HEK293T (cell line): ENCODE data around the gene ZNF354C.

Experiments used
- CTCF ChIA-PET: fragments of 350-600 bp; formaldehyde crosslinking; extraction: SDS; loops from one replicate; lab custom pipeline; 2021; ENCODE audit warnings: antibody characterized with exemption, inconsistent platforms; lab: Yijun Ruan, JAX
- POLR2A ChIA-PET: fragments of 350-600 bp; formaldehyde crosslinking; extraction: SDS; loops from one replicate; lab custom pipeline; 2020; ENCODE audit warnings: antibody characterized with exemption, inconsistent platforms; lab: Yijun Ruan, JAX
- DNase-seq: peaks from one replicate; pipeline ENCODE4 v3.0.0; 2012; ENCODE audit warnings: mixed read lengths; ENCODE audit errors: extremely low spot score
- ARNT ChIP-seq: fragments of 450-650 bp; IDR thresholded peaks from 2 replicates; pipeline ENCODE4 v1.6.1; 2017; ENCODE audit warnings: mild to moderate bottlenecking
- BHLHE40 ChIP-seq: fragments of 450-650 bp; IDR thresholded peaks from 2 replicates; pipeline ENCODE4 v1.6.1; 2016; ENCODE audit warnings: mild to moderate bottlenecking, moderate library complexity, borderline replicate concordance
- CTBP1 ChIP-seq: fragments of 450-650 bp; IDR thresholded peaks from 2 replicates; pipeline ENCODE4 v1.6.1; 2016; ENCODE audit warnings: borderline replicate concordance
- ELF4 ChIP-seq: fragments of 450-650 bp; IDR thresholded peaks from 2 replicates; pipeline ENCODE4 v1.6.1; 2017; ENCODE audit warnings: antibody characterized with exemption
- FOXA1 ChIP-seq: fragments of 450-650 bp; IDR thresholded peaks from 2 replicates; pipeline ENCODE4 v1.6.1; 2016; ENCODE audit warnings: mild to moderate bottlenecking
- FOXK2 ChIP-seq: fragments of 450-650 bp; IDR thresholded peaks from 2 replicates; pipeline ENCODE4 v1.6.1; 2016; ENCODE audit warnings: mild to moderate bottlenecking
- FOXM1 ChIP-seq: fragments of 450-650 bp; IDR thresholded peaks from 2 replicates; pipeline ENCODE4 v1.6.1; 2017; ENCODE audit warnings: mild to moderate bottlenecking, borderline replicate concordance
- HDGF ChIP-seq: fragments of 450-650 bp; IDR thresholded peaks from 2 replicates; pipeline ENCODE4 v1.6.1; 2017; ENCODE audit warnings: antibody characterized with exemption, borderline replicate concordance
- L3MBTL2 ChIP-seq: fragments of 450-650 bp; conservative IDR thresholded peaks from 2 replicates; pipeline ENCODE4 v1.6.1; 2016; ENCODE audit warnings: mild to moderate bottlenecking
- LEF1 ChIP-seq: fragments of 450-650 bp; IDR thresholded peaks from 2 replicates; pipeline ENCODE4 v1.6.1; 2017; ENCODE audit warnings: mild to moderate bottlenecking, borderline replicate concordance
- NFRKB ChIP-seq: fragments of 450-650 bp; IDR thresholded peaks from 2 replicates; pipeline ENCODE4 v1.6.1; 2016; ENCODE audit warnings: mild to moderate bottlenecking, moderate library complexity
- PKNOX1 ChIP-seq: fragments of 450-650 bp; IDR thresholded peaks from 2 replicates; pipeline ENCODE4 v1.6.1; 2016
- SP1 ChIP-seq: fragments of 450-650 bp; IDR thresholded peaks from 2 replicates; pipeline ENCODE4 v1.6.1; 2017
- SUZ12 ChIP-seq: fragments of 450-650 bp; IDR thresholded peaks from 2 replicates; pipeline ENCODE4 v1.6.1; 2016; ENCODE audit warnings: mild to moderate bottlenecking
- TARDBP ChIP-seq: fragments of 450-650 bp; IDR thresholded peaks from 2 replicates; pipeline ENCODE4 v1.6.1; 2016
- ZNF384 ChIP-seq: fragments of 450-650 bp; IDR thresholded peaks from 2 replicates; pipeline ENCODE4 v1.6.1; 2016

Gene ZNF354C

GRCh38 chr5:179124853-179125788, 64.9 kb downstream of the ZNF354C start:
- CTCF ChIA-PET = no interaction called here
- POLR2A ChIA-PET = no interaction called here
- no peak for DNase-seq

DNA sequence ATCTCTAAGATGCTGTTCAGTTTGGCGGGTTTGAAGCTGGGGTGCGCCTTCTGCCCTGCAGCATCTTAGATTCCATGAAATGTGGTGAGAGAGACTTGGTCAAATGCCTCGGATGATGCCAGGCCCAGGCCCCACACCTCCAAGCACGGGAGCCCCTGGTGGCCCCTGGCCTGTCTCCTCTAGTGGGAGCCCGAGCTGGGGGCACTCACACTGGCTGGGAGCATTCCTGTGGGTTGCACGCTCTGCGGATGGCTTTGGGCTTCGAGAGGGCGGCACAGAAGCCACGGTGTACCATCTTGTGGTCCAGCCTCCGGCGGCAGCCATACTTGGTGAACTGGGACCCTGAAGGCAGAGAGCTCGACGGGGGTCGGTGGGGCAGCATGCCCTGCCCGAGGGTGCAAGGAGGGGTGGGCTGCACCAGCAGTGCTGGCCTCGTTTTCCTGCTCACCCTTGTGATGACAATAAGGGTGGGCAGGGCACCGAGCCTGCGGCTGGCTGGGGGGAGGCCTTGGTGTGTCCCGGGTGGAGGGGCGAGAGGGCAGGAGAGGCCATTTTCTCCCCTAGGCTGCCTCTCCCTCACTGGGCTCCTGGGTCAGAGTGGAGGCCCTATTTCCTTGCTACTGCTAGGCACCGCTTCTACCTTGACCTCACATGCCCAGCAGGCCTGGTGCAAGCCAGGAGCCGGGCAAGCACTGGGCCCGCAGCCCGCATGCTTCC, 65.8 kb downstream of the ZNF354C start:
- DNase-seq = no peak
- POLR2A ChIA-PET = no interaction called here
- TF ChIP-seq CTBP1 (no peak), NFRKB (no peak), PKNOX1 (no peak), BHLHE40 (no peak), FOXK2 (no peak), SP1 (no peak), FOXA1 (no peak), HDGF (no peak), TARDBP (no peak), FOXM1 (no peak), ELF4 (no peak), LEF1 (no peak), ZNF384 (no peak), ARNT (no peak), SUZ12 (no peak), L3MBTL2 (no peak)
- CTCF ChIA-PET = no interaction called here

More at GRCh38 chr5:179124853-179125788, 64.9 kb downstream of the ZNF354C start:
- TF ChIP-seq ARNT (no peak), BHLHE40 (no peak), NFRKB (no peak), TARDBP (no peak), L3MBTL2 (no peak)

GRCh38 chr5:179126506-179126991, 66.4 kb downstream of the ZNF354C start:
- CTCF ChIA-PET = no interaction called here
- TF ChIP-seq NFRKB = no peak
- no peak for TF ChIP-seq FOXM1
- no peak for TF ChIP-seq BHLHE40
- no peak for TF ChIP-seq PKNOX1
- no peak for TF ChIP-seq ZNF384
- POLR2A ChIA-PET = no interaction called here
- no peak for DNase-seq

DNA sequence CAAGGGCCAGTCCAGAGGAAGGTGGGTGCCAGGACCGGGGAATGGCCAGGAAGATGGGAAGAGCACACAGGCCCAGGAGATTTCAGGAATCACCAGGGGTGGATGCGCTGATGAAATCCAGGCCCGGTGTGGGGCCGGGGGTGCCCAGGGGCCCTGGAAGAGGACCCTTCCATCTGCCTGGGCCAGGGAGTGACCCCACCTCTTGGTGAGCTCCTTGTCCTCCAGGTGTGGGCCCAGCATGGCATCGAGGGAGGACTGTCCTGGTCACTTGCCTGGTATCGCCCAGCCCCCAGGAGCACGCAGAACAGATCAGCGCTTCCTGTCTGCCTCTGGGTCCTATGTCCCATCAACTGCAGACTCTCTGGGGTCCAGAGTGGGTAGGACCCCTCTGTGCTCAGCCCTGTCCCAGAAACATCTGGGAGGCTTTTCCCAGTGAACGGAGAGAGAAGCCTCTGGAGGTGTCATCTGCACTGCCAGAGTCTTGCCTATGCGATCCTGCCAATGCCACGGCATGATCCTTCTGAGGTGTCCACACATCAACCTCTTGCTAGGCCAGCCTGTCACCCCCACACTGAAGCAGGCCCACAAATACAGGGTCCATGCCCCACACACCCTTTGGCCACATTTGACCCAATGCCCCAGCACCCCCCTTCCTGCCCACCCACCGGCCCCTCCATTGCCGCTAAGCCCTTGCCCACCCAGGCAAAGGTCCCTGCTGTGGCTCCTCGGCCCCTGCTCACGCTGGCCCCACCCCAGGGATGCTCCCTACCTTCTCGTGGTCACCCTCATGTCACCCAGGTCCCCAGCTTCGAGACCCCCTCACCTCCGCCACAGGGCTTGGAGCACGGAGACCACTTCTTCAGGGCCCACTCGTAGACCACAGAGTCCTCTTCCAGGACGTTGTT, 67.2 kb downstream of the ZNF354C start:
- CTCF ChIA-PET = no interaction called here
- TF ChIP-seq HDGF (no peak), L3MBTL2 (no peak), NFRKB (no peak), ZNF384 (no peak), CTBP1 (no peak), PKNOX1 (no peak), FOXA1 (no peak), SUZ12 (no peak), FOXK2 (no peak), ELF4 (no peak), BHLHE40 (no peak), SP1 (no peak), ARNT (no peak), FOXM1 (no peak), LEF1 (no peak), TARDBP (no peak)
- no peak for DNase-seq
- POLR2A ChIA-PET = no interaction called here

- TF ChIP-seq SUZ12 (no peak), CTBP1 (no peak)
- no peak for DNase-seq
- ChIA-PET POLR2A (no interaction called here), CTCF (no interaction called here)
These were observed 67.8 kb downstream of the ZNF354C start for GRCh38 chr5:179128041-179128365.

GRCh38 chr5:179128976-179129375, 68.8 kb downstream of the ZNF354C start:
- DNase-seq = no peak
- ChIA-PET POLR2A (no interaction called here), CTCF (no interaction called here)
- no peak for TF ChIP-seq TARDBP
- TF ChIP-seq FOXA1 = no peak
- TF ChIP-seq FOXK2 = no peak
- no peak for TF ChIP-seq FOXM1
- no peak for TF ChIP-seq ELF4
- TF ChIP-seq NFRKB = no peak
- no peak for TF ChIP-seq CTBP1
- TF ChIP-seq ARNT = no peak
- no peak for TF ChIP-seq PKNOX1
- TF ChIP-seq SUZ12 = no peak
- no peak for TF ChIP-seq BHLHE40
- no peak for TF ChIP-seq HDGF
- no peak for TF ChIP-seq L3MBTL2
- TF ChIP-seq ZNF384 = no peak
- no peak for TF ChIP-seq SP1
- TF ChIP-seq LEF1 = no peak
